Retina (tissue), 1 donor: ENCODE data around the gene SLC7A6OS.

Source experiments
- DNase-seq: peaks from one replicate; pipeline ENCODE4 v3.0.0-alpha.2; 2016

The SLC7A6OS gene

DNA sequence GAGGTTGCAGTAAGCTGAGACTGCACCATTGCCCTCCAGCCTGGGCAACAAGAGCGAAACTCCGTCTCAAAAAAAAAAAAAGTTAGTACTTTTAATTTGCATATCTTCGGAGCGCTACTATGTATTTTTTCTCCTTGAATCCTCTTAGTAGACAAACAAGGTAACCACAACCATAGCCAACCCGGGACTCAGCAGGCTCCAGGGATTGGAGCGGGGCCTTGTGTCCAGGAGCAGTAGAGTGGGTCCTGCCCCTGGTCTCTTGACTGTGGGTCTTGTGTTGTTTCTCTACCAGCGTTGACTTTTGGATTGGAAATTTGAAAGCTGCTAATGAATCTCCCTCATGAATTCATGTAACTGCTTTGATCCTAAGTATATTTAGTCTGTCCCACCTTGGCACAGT lies 32.4 kb upstream of the SLC7A6OS start:
- no peak for DNase-seq

DNA sequence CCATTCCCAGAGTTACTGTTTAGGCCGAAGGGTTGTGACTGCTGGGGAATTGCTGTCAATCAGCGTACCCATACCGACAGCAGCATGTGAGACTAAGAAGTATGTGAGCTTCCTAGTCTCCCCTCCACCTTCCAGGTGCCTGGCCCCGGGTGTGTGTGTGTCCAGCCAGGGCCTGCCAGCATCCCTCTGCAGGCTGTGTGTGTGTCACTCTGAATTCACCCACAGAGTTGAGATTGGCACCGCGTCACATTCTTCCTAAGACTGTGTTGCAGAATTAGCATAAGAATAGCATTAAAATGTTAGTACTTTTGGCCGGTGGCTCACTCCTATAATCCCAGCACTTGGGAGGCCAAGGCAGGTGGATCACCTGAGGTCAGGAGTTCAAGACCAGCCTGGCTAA lies 31.9 kb upstream of the SLC7A6OS start:
- DNase-seq, result no peak

DNA sequence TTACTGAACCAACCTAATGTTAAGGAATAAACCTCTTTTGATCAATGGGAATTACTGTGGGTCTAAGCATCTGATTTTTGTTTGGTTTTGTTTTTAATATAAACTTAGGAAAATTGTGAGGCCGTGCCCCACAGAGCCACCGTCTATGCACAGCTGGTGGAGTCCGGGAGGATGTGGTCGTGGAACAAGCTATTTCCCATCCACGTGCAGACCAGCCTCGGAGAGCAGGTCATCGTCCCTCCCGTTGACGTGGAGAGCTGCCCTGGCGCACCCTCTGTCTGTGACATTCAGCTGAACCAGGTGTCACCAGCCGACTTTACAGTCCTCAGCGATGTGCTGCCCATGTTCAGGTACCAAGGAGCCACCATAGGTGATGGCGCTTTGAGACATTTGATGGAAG lies 28.5 kb upstream of the SLC7A6OS start:
- no peak for DNase-seq

DNA sequence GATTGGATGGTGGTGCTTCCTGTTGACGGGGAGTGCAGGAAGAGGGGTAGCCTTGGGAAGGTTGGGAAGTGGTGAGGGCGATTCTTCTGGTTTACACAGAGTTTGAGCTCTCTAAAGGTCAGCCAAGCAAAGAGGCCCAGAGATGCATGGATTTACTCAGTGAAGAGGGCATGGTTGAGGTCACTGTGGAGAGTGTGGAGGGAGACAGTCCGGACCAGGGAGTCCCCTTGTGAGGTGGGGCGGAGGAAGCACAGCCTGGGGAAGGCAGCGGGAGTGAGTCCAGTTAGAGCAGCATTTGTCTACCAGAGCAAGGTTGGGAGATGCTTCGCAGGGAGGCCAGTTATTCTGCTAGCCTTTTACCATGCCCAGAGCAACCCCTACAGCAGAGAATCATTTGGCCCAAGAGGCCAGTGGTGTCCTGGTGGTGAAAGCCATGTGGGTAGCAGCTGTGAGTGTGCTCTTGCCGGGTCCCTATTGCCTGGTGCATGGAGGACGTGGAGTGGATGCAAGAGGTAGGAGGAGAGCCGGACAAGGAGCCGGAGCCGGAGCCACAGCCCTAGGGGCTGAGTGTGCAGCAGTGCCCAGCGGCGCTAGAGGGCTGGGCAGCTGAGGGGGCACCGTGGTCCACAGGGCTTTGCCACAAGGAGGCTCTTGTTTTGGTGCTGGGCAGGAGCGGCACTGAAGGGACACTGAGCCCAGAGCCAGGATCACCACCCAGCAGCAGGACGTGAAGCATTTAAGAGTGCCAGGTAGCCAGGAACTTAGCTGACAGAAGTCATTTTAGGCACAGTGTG lies 27.8 kb upstream of the SLC7A6OS start:
- no peak for DNase-seq

DNA sequence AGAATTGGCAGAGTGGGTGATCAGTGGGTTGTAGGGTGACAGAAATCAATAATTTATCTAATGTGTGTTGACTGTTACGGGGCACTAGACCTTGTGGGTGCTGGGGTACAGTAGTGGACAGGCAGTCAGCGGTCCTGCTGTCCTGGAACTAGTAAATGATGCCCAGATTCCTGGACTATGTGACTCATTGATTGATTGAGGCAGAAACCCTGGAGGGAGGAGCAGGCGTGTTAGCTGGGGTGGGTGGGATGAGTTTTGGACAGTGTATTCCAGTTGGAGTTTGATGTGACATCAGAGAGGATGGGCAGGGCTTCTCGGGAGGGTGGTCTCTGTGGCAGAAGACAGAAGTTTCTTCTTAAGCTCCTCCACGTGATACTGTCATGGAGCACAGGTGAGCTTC lies 24.4 kb upstream of the SLC7A6OS start:
- DNase-seq, result no peak

DNA sequence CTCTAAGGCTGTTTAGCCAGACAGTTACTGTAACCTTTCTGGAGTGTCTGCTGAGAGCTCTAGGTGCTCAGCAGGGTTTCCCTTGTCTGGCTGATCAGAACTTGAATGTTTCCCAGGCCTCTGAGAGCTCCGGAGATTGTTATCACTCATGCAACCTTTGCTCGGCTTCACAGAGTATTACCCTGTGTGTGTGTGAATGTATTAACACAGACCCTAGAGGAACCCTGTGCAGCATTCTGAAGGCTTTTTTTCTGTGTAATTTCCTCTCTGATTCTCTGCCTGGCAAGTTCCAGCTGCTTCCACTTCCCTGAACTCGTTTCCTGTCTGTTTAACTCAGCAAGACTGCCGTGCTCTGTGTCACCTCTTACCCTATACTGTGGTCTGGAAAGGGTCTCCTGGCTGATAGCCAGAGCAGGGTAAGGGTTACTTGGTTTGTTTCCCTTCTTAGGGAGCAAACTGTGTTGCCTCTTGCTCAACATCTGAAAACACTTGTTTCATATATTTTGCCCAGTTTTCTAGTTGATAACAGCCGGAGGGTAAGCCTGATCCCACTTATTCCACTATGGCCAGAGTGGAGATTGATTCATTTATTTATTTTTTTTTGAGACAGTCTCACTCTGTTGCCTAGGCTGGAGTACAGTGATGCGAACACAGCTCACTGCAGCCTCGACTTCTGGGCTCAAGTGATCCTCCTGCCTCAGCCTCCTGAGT lies 21.8 kb upstream of the SLC7A6OS start:
- DNase-seq, result no peak

DNA sequence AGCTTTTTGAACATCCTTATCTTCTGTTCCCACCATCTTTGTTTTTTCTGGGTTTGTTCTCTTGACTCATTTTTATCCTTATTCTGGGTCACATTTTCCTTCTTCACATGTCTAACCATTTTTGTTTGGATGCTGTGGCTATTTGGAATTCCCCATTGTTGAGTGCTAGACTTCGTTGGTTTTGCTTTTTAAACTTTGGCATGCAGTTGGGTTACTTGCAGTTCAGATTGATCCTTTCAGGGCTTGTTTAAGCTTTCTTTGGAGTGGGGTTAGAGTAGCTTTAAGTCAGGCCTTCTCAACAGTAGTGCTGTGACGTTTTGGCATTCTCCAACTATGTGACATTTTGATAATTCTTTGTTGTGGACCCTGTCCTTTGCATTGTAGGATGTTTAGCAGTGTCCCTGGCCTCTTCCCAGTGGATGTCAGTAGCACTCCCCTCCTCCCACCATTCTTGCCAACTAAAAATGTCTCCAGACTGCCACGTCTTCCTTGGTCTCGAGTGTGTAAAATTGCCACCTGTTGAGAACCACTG lies 21.2 kb upstream of the SLC7A6OS start:
- no peak for DNase-seq

DNA sequence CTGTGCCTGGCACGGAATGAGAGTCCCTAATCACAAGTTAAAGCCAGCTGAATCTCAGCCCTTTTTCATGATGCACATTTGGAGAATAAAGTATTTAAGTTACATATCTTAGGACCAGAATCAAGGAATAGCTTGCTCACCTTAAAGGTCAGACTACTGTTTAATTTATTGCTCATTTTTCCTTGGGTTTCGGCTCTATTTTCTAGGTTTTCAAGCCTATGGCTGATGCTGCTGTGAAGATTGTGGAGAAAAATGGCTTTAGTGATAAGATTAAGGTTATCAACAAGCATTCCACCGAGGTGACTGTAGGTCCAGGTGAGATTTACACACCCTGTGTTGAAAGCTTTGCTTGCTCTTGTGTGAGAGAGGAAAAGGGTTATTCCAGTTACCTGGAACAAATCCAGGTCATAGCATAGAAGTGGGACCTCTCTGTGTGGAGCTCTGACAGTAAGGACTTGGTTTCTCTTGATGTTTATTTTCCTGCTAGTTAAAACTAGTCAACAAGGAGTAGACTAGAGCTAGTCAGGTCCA lies 18.2 kb upstream of the SLC7A6OS start:
- DNase-seq, result no peak

DNA sequence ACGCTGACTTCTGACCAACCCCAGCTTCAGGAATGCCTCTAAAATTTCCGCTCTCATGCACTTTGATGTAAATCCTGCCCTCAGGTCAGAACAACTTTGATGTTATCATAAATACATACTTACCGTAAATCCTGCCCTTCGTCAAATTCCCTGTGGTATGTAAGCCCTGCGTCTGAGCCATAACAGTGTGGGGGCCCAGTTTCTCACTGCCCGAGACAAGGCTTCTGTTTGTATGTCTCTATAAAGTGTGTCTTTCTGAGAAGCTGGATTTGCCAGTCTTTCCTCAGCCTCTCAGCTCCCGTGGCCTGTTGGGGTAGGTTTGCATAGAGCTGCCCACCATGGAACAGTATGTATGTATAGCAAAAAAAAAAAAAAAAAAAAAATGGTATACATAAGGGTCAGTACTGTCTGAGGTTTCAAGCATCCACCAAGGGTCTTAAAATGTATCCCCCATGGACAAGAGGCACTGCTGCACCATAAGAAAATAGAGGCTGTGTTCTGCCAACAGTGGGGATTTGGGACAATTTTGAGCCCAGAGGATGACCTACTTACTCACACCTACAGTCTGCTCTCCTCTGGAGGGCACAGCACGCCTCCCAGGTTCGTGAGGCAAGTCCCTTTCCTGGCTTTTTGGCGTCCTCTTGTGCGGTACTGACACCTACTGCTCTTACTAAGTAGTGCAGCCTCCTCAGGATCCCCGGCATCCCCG lies 17.6 kb upstream of the SLC7A6OS start:
- peak; percentile 80 for DNase-seq

DNA sequence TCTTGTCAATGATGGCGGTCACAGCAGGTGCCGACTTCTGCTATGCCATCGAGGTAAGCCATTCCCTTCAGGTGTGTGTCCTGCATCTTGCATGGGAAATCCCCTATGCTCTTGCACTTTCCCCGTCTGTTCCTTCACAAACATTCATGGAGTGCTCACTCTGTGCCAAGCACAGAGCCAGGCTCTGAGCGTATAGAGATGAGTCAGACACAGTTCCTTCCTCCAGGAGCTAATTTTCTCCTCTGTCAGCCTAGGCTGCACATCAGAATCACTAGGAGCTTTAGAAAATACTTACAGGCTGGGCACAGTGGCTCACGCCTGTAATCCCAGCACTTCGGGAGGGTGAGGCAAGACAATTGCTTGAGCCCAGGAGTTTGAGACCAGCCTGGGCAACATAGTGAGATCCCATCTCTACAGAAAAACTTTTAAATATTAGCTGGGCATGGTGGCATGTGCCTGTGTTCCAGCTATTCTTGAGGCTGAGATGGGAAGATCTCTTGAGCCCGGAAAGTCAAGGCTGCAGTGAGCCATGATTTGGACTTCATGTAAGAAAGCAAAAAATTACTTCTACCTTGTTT lies 14.1 kb upstream of the SLC7A6OS start:
- no peak for DNase-seq

DNA sequence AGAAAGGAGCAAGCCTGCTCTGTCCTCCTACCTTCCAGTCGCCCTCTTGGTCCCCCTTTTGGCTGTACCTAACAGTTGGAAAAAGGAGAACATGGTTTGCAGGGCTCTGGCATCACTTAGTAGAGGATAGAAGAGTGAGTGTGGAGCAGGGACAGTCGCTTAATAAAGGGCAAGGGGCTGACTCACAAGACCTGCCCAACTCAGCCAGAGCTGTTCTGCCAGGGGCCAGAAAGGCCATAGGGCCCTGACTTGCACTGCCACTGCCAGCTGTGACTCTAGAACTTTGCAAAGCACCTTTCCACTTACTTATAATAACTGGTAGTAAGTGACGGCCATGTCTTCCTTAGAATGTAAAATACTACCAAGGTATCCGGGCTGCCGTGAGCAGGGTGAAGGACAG lies 13.6 kb upstream of the SLC7A6OS start:
- DNase-seq, result no peak

DNA sequence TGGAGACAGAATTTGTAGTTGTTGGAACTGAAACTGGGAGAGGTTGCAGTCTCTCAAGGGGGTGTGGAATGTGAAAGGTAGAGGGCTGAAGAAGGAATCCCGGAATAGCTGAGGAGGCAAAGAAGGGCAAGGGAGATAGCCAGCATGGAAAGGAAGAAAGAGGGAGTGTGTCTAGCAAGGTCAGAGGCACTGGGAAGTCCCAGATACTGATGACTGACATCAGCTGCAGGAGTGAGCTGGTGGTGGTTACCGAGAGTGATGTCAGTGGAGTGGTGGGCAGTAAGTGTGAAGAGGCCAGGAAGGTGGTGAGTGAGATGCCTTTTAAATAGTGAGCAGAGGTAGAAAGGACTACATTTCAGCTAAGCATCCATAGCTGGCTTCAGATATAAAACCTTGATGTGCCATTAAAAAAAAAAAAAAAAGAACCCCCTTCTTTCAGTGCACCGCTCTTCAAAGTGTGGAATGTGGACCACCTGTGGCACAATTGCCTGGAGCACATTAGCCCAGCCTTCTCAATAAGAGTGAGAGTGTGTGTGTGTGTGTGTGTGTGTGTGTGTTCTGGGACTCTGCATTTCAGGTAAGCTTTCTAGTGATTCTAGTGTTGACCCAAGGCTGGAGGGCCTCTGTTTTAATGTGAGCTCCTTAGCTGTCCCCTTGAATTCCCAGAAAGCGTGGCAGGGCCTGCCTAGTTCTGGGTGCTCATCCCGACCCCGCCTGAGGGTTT lies 8.6 kb upstream of the SLC7A6OS start:
- no peak for DNase-seq

DNA sequence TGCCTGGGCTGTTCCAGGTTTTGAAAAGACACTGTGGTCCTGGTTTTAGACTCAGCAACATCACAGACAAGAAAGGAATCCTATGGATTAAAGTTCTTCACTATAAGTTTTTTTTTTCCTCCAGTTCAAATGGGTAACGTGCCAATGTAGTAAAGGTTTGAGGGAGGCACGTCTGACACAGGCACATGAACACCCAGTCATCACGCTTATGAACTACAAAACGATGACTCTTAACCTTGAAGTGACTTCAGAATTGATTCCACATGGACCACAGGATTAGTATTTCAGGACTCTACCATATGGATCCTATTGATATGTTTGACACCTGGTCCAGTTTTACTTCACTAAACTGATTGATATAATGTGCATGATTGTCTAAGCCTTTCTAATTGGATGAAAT lies 2.4 kb upstream of the SLC7A6OS start:
- no peak for DNase-seq

DNA sequence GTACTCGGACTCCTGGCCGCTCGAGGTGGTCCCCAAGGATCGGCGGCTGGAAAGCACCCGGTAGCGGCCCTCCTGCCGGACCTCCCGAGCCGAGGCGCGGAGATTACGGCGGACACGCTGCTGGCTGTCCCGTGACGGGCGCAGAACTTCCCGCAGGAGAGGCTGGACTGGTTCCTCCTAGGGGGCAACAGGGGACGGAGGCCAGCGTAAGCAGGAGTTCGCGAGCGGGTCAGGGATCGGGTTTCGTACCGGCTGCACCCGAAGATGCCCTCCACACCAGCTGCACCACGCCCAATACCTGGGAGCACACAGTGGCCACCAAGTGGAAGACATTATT lies 341 bp downstream of the SLC7A6OS start:
- DNase-seq, result no peak

DNA sequence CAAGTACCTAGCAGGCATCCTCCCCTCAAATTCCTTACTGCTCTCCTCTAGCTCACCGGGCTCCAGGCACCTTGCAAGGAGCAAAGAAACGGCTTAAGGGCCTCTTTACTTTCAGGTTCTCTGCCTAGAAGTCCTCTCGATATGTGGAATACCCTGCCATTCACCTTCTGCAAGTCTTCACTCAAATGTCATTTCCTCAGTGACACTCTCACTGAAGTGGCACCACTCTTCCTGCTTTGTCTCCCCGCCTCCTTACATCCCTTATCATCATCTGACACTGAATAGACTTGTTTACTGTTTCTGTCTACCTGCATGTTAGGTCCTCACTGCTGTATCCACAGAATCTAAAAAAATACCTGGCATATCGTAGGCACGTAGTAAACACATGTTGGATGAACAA lies 947 bp downstream of the SLC7A6OS start:
- DNase-seq, result no peak

DNA sequence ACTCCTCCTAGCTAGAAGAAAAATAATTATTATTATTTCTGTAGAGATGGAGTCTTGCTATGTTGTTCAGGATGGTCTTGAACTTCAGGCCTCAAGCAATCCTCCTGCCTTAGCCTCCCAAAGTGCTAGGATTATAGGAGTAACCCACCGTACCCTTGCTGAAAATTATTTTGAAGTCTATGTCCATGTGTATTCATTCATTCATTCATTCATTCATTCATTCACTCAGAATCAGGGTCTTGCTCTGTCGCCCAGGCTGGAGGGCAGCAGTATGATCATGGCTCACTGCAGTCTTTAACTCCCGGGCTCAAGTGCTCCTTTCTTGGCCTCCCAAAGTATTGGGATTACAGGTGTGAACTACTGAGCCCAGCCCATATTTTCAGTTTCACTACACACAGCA lies 4.1 kb downstream of the SLC7A6OS start:
- DNase-seq, result no peak

DNA sequence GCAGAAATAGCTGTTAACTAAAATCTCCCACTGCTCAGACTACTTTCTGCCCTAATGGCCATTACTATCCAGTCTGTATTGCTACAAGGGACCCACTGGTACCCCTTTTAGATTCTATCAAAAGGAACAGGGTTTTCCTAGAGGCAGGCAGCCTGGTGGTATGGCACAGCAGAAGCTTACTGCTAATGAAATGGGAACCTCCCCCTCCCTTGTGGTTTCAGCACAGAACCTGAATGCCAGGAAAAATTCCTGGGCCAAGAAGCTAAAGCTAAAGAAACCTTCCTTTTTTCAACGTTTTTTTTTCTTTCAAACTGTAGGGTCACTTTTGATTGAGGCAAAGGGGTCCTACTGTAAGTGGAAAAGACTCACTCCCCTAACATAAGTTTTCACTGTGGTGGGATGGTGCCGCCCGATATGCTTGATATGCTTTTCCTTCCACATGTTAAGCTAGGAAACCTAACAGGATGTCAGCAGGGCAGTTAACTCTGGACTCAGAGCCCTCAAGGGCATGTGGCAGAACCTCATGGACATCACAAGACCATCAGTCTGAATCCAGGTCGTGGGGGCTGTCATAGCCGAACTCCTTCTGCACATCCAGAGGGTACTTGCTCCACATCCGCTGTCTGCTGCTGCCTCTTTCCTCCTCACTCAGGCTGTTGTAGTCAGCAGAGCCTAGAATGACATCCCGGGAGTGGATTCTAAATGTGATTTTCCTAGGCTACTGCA lies 9.8 kb downstream of the SLC7A6OS start:
- no peak for DNase-seq

DNA sequence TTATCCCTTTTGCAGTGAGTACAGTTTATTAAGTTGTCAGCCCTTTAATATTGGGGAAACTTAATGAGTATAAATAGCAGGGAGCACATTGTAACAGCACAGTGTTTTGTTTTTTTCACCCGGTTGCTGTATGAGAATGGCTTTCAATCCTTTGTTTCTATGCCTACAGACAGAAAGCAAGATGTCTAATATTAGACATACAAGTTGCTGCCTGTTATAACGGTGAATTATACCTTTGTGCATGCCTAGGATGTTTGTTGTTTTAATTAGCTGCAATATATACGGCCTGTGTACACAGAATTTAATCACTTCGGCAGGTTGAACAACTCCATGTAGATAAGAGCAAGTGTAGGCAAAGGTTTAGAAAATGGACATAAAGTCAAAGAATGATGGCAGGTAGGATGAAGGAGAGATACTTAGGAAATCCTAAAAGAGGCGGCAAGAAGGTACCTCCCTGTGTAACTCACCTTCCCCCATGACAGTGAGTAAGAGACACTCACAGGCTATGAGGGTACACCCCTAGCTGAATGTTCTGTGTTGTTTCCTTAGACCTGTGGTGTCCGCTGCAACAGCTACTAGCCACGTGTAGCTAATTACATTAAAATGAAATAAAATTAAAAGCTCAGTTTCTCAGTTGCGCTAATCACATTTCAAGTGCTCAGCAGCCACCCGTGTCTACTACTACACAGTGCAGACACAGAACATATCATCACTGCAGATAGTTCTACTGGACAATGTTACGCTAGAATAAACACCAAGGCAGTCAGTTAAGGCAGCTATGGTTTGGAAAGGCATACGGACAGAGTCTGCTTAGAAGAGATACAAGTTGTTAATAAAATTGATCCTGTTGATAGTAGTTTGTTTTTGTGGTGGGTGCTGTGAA lies 10.9 kb downstream of the SLC7A6OS start:
- DNase-seq, result no peak

DNA sequence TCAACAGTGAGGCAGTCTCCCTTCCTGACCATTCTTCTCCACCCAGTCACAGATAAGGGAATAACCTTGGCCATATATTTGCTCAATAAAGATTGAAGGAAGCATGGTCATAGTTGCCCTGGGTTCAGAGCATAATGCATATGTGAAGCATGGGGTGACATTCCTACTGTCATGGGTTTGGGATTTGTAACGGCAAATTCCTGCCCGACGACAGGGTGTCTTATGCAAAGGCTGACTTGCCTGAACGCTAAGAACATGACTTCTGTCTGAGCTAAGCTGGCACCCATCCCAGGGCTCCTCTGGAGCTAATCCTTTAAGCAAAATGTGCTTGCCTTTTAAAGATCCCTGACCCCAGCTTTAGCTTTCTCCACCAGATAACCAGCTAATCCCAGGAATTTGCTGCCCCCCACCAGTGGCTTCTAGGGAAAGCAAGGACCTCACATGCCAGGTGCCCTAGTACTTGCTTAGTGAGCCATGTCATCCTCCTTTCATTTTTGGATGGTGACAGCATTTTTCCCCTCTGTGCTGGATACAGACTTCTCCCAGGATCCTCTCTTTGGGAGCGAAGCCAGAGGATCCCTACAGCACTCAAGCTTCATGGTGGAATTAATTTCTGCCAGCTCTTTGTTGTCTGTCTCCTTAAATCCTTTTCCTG lies 11.7 kb downstream of the SLC7A6OS start:
- no peak for DNase-seq

DNA sequence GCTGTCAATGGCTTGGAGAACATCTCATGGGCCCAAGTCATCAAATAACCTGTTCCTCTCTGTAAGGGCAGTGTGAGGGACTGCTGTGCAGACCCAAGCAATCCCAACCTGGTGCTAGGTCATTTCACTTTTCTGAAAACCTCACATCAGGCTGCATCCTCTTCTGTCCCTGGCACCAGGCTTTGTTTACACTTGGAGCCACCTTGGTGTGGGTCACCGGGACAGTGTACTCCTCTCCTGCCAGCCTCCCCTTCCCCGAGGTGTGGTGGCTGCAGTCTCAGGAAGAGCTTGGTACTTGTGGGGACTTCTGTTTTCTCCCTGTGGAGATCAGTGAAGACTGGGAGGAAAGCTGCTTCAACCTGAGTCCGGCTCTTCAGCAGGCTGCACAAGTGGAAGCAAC lies 12.4 kb downstream of the SLC7A6OS start:
- no peak for DNase-seq
